Natural killer cell (primary cell): ENCODE measurements around the gene SPINT1. TPM values are rescaled to one million over a fixed set of nuclear protein-coding genes. Genes with fewer than 3 reads are reported as not detected.
A peak's percentile ranks its signal among the peaks of the same experiment; 100 is the strongest.

Source experiments
- ATAC-seq, 3 donors: fragments of 150-1000 bp in 2 of 3; fragments of 200-7000 bp in 1 of 3; cut with Tn5 transposase; 1 replicate in 1 of 3; 2 replicates in 2 of 3; pipeline ENCODE4 v1.10.0; 2021; ENCODE audit warnings: mild to moderate bottlenecking in 2 of 3, moderate library complexity in 2 of 3
- DNase-seq, 2 donors: peaks; one replicate each; pipeline versions ENCODE4 v3.0.0 to v3.0.0-alpha.2; 2013 to 2021; ENCODE audit warnings: mixed read lengths in 1 of 2
- H3K27ac ChIP-seq: one replicate; pipeline ENCODE4 v1.5.1; 2013; ENCODE audit warnings: mild to moderate bottlenecking, low read length
- H3K27me3 ChIP-seq: one replicate; pipeline ENCODE4 v1.6.1; 2013; ENCODE audit warnings: low read length; ENCODE audit not compliant: control insufficient read depth, insufficient read depth
- H3K36me3 ChIP-seq: one replicate; pipeline ENCODE4 v1.6.1; 2013; ENCODE audit warnings: low read length; ENCODE audit not compliant: control insufficient read depth, insufficient read depth
- H3K4me1 ChIP-seq: one replicate; pipeline ENCODE4 v1.6.1; 2013; ENCODE audit warnings: low read length; ENCODE audit not compliant: control insufficient read depth, insufficient read depth
- H3K4me3 ChIP-seq: one replicate; pipeline ENCODE4 v1.5.1; 2013; ENCODE audit warnings: low read length
- H3K9me3 ChIP-seq: one replicate; pipeline ENCODE4 v1.6.1; 2013; ENCODE audit warnings: low read length; ENCODE audit not compliant: control insufficient read depth, insufficient read depth
- H3K27ac Mint-ChIP-seq, 2 donors: one replicate each; pipeline ENCODE4 v1.8.0; 2022; ENCODE audit warnings: mild to moderate bottlenecking in 2 of 2, mixed read lengths in 2 of 2, moderate library complexity in 1 of 2
- H3K27me3 Mint-ChIP-seq, 2 donors: one replicate each; pipeline ENCODE4 v1.8.0; 2022; ENCODE audit warnings: low read depth in 2 of 2, mixed read lengths in 2 of 2
- H3K36me3 Mint-ChIP-seq: one replicate; pipeline ENCODE4 v1.8.0; 2022; ENCODE audit warnings: mixed read lengths
- H3K4me1 Mint-ChIP-seq, 2 donors: one replicate each; pipeline ENCODE4 v1.8.0; 2022; ENCODE audit warnings: mixed read lengths in 2 of 2
- H3K4me3 Mint-ChIP-seq: one replicate; pipeline ENCODE4 v1.8.0; 2022; ENCODE audit warnings: mild to moderate bottlenecking, moderate library complexity, mixed read lengths
- H3K9me3 Mint-ChIP-seq, 2 donors: one replicate each; pipeline ENCODE4 v1.8.0; 2022; ENCODE audit warnings: mixed read lengths in 2 of 2
- WGBS: methylation state at CpG from one replicate; pipeline ENCODE4 v1.1.7; 2013; ENCODE audit warnings: missing lambda C conversion rate; ENCODE audit not compliant: insufficient coverage; 5-methylcytosine and 5-hydroxymethylcytosine counted together
- intact Hi-C: fragments of 100-400 bp; cut with micrococcal nuclease; formaldehyde crosslinking; loops from one replicate; pipeline ENCODE4 v1.14.2; 2022
- total RNA-seq, 4 donors: library from RNA; stranded (reverse); fragments of 120-200 nt in 1 of 4; gene quantifications; one replicate each; pipeline versions ENCODE4 v1.2.3 to v1.2.4, GENCODE V29; 2013 to 2022
- TF ChIP-seq, protein P1 (sequence below): fragments of 200-600 bp; IDR thresholded peaks from one replicate; pipeline ENCODE4 v1.8.0; 2022; ENCODE audit warnings: antibody characterized with exemption

SPINT1 gene, protein sequence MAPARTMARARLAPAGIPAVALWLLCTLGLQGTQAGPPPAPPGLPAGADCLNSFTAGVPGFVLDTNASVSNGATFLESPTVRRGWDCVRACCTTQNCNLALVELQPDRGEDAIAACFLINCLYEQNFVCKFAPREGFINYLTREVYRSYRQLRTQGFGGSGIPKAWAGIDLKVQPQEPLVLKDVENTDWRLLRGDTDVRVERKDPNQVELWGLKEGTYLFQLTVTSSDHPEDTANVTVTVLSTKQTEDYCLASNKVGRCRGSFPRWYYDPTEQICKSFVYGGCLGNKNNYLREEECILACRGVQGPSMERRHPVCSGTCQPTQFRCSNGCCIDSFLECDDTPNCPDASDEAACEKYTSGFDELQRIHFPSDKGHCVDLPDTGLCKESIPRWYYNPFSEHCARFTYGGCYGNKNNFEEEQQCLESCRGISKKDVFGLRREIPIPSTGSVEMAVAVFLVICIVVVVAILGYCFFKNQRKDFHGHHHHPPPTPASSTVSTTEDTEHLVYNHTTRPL
- 1 to 10 TPM in 2 of 3 donors, under 1 TPM in 1; 0.41 to 3.1 (median 1.7) TPM for total RNA-seq
- 3.7 TPM for total RNA-seq (2013)

DNA sequence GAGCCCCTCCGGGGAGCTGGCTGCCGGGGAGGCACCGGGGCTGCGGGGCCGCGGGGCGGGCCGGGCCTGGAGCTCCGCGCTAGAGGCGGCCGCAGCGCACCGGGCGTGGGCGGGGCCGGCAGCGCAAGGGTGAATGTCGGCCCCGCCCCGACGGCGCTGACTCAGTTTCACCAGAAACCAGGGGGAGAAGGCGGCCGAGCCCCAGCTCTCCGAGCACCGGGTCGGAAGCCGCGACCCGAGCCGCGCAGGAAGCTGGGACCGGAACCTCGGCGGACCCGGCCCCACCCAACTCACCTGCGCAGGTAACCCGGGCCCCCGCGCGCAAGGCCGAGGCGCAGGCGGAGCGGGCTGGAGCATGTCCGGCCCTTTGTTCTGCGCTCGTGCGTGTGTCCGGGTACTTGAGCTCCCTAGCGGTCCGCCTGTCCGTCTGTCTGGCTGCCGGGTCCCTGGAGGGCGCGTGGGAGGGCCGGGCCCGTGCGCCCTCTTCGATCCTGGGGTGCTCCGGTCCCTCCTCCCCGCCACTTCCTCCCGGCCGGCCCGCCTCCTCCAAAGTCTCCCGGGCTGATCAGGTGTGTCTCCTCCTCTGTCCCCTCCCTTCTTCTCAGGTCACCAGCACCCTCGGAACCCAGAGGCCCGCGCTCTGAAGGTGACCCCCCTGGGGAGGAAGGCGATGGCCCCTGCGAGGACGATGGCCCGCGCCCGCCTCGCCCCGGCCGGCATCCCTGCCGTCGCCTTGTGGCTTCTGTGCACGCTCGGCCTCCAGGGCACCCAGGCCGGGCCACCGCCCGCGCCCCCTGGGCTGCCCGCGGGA is at the start of gene SPINT1:
SPINT1 (plus strand) TSS at position 164 of the 811 bp plus-strand sequence; CDS start at position 671, 507 bp downstream.
- H3K4me1 Mint-ChIP-seq, result peaks cover 6% of the 10 kb centered on the region in 2 donors
- intact Hi-C loops, result no loop called here
- Histone ChIP-seq H3K4me3 (peak within 1 kb of the TSS; percentile 36), H3K4me1 (peaks cover 34% of the 10 kb centered on the region), H3K36me3 (no peaks in the 10 kb centered on the region), H3K27me3 (peaks cover 12% of the 10 kb centered on the region), H3K27ac (no peak within 1 kb of the TSS), H3K9me3 (no peaks in the 10 kb centered on the region)
- peaks cover 20 to 24% of the 10 kb centered on the region in 2 donors for H3K27me3 Mint-ChIP-seq
- peak; percentile 44 to 59 (median 57) for ATAC-seq
- TF ChIP-seq, protein P1, sequence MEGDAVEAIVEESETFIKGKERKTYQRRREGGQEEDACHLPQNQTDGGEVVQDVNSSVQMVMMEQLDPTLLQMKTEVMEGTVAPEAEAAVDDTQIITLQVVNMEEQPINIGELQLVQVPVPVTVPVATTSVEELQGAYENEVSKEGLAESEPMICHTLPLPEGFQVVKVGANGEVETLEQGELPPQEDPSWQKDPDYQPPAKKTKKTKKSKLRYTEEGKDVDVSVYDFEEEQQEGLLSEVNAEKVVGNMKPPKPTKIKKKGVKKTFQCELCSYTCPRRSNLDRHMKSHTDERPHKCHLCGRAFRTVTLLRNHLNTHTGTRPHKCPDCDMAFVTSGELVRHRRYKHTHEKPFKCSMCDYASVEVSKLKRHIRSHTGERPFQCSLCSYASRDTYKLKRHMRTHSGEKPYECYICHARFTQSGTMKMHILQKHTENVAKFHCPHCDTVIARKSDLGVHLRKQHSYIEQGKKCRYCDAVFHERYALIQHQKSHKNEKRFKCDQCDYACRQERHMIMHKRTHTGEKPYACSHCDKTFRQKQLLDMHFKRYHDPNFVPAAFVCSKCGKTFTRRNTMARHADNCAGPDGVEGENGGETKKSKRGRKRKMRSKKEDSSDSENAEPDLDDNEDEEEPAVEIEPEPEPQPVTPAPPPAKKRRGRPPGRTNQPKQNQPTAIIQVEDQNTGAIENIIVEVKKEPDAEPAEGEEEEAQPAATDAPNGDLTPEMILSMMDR, result no peak
- H3K4me3 Mint-ChIP-seq, result peak within 1 kb of the TSS; percentile 83
- H3K27ac Mint-ChIP-seq, result no peak within 1 kb of the TSS
- no peaks in the 10 kb centered on the region for H3K9me3 Mint-ChIP-seq
- peak in 1 of 2 donors; percentile 32 for DNase-seq
- no peaks in the 10 kb centered on the region for H3K36me3 Mint-ChIP-seq
- under 1% methylated on average over 89 of the region's 89 CpGs for WGBS

DNA sequence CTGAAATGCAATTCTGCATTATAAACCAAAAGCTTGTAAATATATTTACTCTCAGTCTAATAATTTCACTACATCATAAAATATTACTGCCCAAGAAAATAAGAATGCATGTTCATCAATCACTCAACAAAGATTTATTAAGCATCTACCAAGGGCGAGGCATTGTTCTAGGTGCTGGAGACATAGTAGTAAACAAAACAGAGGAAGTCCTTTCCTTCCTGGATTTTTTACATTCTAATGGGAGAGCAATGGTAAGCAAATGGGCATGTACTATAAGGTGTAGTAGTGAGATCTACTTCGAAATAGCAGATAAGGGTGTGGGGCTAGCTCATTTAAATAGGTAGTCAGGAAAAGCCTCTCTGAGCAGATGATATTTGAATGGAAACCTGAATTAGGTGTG is 47.8 kb upstream of the SPINT1 start:
- peaks cover 21 to 23% of the 10 kb centered on the region in 2 donors for H3K4me1 Mint-ChIP-seq
- WGBS, result 98% methylated on average over 2 of the region's 2 CpGs
- DNase-seq (no peak), ATAC-seq (no peak)
- H3K4me3 ChIP-seq, result no peak overlapping the region
- intact Hi-C loops, result no loop called here
- H3K27me3 ChIP-seq, result no peaks in the 10 kb centered on the region
- H3K4me3 Mint-ChIP-seq, result no peak overlapping the region
- H3K9me3 Mint-ChIP-seq, result no peaks in the 10 kb centered on the region
- peak overlapping the region in 1 of 2 donors; percentile 60 for H3K27ac Mint-ChIP-seq
- TF ChIP-seq, protein P1, result no peak
- H3K27ac ChIP-seq, result no peak overlapping the region
- H3K36me3 Mint-ChIP-seq, result no peaks in the 10 kb centered on the region
- H3K27me3 Mint-ChIP-seq, result no peaks in the 10 kb centered on the region
- H3K4me1 ChIP-seq, result no peaks in the 10 kb centered on the region
- H3K36me3 ChIP-seq, result peaks cover 9% of the 10 kb centered on the region
- no peaks in the 10 kb centered on the region for H3K9me3 ChIP-seq

DNA sequence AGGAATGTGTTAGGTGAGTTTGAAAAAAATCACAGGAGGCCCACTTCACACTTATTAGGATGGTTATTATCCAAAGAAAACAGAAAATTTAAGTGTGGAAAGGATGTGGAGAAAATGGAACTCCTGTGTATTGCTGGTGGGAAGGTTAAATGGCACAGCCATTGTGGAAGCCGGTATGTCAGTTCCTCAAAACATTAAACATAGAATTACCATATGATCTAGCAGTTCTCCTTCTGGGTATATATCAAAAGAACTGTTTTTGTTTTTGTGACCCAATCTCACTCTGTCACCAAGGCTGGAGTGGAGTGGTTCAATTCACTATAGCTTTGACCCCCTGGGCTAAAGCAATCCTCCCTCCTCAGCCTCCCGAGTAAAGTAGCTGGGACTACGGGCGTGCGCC is 47.3 kb upstream of the SPINT1 start:
- no peak for ATAC-seq
- H3K4me1 Mint-ChIP-seq, result peaks cover 21 to 25% of the 10 kb centered on the region in 2 donors
- intact Hi-C loops, result no loop called here
- Histone ChIP-seq H3K36me3 (peaks cover 9% of the 10 kb centered on the region), H3K4me3 (no peak overlapping the region), H3K27ac (no peak overlapping the region), H3K4me1 (no peaks in the 10 kb centered on the region), H3K27me3 (no peaks in the 10 kb centered on the region), H3K9me3 (no peaks in the 10 kb centered on the region)
- TF ChIP-seq, protein P1, result no peak
- 90% methylated on average over 4 of the region's 5 CpGs for WGBS
- no peaks in the 10 kb centered on the region for H3K36me3 Mint-ChIP-seq
- H3K4me3 Mint-ChIP-seq, result no peak overlapping the region
- H3K9me3 Mint-ChIP-seq, result no peaks in the 10 kb centered on the region
- peak overlapping the region in 1 of 2 donors; percentile 60 for H3K27ac Mint-ChIP-seq
- no peak for DNase-seq
- H3K27me3 Mint-ChIP-seq, result no peaks in the 10 kb centered on the region
